Epithelial cell of proximal tubule (primary cell): ENCODE measurements around the gene ZNF668. TPM values are rescaled to one million over a fixed set of nuclear protein-coding genes. Genes with fewer than 3 reads are reported as not detected.

Experiments
- DNase-seq: peaks from one replicate; pipeline ENCODE4 v3.0.0-alpha.2; 2011; ENCODE audit warnings: low read depth
- H3K4me3 ChIP-seq: 2 replicates; pipeline ENCODE4 v1.5.1; 2011; ENCODE audit warnings: low read depth, mild to moderate bottlenecking, low read length
- CTCF ChIP-seq: conservative IDR thresholded peaks from 2 replicates; pipeline ENCODE4 v1.5.1; 2012; ENCODE audit warnings: low read depth, mild to moderate bottlenecking, low read length
- total RNA-seq: library from RNA; depleted of rRNA; stranded (reverse); fragments of >200 nt; gene quantifications from 2 replicates; pipeline ENCODE4 v1.2.3, GENCODE V29; 2015

The ZNF668 gene
- total RNA-seq, 1 donor from 2014 or later, result 11.1 TPM

GRCh38 chr16:31083556-31083955 is 9.5 kb upstream of the ZNF668 start:
- DNase-seq, result no peak
- no peak overlapping the region for H3K4me3 ChIP-seq
- no peak for TF ChIP-seq CTCF

DNA sequence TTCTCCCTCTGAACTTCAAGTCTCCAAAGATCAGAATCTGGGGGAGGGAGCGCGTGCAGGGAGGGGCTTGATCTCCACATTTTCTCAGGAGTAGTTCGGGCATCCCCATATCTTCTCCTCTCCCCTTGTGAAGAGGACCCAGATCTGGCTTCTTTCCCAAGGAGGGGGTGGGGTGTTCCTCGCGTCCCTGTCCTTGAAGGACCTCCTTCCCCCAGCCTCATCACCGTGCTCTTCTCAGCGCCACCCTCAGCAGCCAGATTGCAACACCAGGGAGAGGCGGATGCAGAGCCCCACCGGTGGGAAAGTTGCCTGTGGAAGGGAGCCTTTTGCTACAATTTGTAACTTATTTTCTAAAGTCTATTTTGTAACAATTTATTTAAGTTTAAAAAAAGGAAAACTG is 9.0 kb upstream of the ZNF668 start:
- no peak for DNase-seq
- no peak overlapping the region for H3K4me3 ChIP-seq
- no peak for TF ChIP-seq CTCF

GRCh38 chr16:31082368-31083045 is 8.5 kb upstream of the ZNF668 start:
- TF ChIP-seq CTCF, result no peak
- DNase-seq, result no peak
- H3K4me3 ChIP-seq, result no peak overlapping the region

- no peak for TF ChIP-seq CTCF
- DNase-seq, result no peak
- no peak overlapping the region for H3K4me3 ChIP-seq
Measured at GRCh38 chr16:31081428-31082351, 7.7 kb upstream of the ZNF668 start.

- no peak for TF ChIP-seq CTCF
- no peak for DNase-seq
- H3K4me3 ChIP-seq, result no peak overlapping the region
Measured at GRCh38 chr16:31080756-31081419, 6.8 kb upstream of the ZNF668 start.

DNA sequence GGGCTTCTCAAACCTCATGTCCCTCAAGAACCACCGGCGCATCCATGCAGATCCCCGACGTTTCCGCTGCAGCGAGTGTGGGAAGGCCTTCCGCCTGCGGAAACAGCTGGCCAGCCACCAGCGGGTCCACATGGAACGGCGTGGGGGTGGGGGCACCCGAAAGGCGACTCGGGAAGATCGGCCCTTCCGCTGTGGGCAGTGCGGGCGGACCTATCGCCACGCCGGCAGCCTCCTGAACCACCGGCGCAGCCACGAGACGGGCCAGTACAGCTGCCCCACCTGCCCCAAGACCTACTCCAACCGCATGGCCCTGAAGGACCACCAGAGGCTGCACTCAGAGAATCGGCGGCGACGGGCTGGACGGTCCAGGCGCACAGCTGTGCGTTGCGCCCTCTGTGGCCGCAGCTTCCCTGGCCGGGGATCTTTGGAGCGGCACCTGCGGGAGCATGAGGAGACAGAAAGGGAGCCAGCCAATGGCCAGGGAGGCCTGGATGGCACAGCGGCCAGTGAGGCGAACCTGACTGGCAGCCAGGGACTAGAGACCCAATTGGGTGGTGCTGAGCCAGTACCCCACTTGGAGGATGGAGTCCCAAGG is 6.1 kb upstream of the ZNF668 start:
- no peak overlapping the region for H3K4me3 ChIP-seq
- no peak for DNase-seq
- no peak for TF ChIP-seq CTCF
